Myocyte (in vitro differentiated cells): ENCODE results near the gene ZNF268. TPM values are rescaled to one million over a fixed set of nuclear protein-coding genes. Genes with fewer than 3 reads are reported as not detected.
"Not testable (repeated sequence)": the region's sequence is repeated elsewhere in the genome, so short reads cannot be mapped to it uniquely, and the experiment has no call there.

Source experiments
- DNase-seq: peaks from one replicate; pipeline ENCODE4 v3.0.0-alpha.2; 2012; ENCODE audit warnings: low read depth
- total RNA-seq: library from RNA; depleted of rRNA; stranded (reverse); fragments of >200 nt; gene quantifications from 2 replicates; pipeline ENCODE4 v1.2.3, GENCODE V29; 2014

ZNF268 gene
- total RNA-seq, 1 donor from 2014 or later = 16.0 TPM

DNA sequence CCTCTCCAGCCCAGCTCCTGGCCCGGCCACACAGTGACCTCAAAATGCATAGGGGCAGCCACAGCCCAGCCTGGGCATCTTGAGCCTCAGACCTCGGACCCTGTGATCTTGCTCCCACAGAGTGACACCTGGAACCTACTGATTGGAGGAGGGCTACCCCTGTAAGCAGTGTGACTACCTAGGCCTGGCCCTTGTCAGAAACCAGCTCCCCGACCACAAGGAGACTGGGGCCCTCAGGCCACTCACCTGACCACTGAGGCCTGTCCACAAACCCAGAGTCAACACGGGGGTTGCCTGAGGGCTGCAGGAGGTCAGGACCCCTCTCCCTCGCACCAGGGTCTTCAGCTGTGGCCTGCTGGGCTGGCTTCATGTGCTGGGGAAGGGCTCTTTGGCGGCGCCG, 45.4 kb downstream of the ZNF268 start:
- DNase-seq = no peak

DNA sequence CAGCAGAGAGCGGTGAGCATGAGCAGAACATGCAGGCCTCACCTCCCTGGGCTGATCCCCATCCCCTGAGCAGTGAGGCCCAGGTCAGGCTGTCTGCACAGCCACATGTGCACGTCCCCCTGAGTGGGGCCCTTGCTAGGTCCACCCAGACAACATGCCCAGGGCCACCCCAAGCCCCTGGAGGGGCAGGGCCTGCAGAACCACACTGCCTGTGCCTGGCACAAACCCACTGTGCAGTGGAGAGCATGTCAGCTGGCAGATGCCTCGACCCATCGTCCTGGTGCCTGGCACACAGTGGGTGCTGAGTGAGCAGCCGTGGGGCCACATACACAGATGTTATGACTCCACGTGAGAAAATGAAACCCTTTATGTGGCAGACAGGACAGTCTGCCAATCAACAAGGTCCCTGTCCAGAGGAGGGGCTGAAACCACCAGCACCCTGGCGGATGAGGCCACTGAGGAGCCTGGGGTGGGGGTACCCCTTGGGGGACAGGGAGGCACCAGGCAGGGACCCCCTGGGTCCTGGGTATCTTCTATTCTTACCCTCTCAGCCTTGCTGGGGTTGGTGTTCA, 46.1 kb downstream of the ZNF268 start:
- DNase-seq = no peak

GRCh38 chr12:133231001-133231400, 49.7 kb downstream of the ZNF268 start:
- no peak for DNase-seq

- no peak for DNase-seq
Measured at GRCh38 chr12:133233006-133233405, 51.7 kb downstream of the ZNF268 start.

DNA sequence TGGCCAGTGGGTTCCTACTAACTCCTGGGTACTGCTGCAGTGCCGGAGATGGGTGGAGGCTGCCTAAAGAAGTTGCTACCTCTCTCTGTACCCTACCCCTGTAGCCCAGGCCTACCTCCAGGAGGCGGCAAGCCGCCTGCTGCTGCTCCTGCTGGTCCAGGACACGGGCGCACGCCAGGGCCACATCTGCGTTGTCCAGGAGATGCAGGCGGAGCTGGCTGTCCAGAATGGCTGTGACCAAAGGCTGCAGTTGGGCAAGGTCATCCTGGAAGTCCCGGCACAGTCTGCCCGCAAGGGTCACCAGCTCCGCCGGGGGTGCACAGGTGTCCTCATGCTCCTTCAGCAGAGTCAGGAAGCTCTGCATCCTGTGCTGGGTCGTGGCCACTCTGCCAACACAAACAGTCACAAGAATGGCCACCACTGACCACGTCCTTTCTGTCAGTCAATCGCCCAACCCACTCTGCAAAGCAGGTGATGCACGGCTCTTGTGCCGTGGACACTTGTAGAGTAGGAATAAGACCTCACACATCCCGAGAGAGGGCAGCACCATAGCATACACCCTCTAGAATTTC, 52.8 kb downstream of the ZNF268 start:
- no peak for DNase-seq

DNA sequence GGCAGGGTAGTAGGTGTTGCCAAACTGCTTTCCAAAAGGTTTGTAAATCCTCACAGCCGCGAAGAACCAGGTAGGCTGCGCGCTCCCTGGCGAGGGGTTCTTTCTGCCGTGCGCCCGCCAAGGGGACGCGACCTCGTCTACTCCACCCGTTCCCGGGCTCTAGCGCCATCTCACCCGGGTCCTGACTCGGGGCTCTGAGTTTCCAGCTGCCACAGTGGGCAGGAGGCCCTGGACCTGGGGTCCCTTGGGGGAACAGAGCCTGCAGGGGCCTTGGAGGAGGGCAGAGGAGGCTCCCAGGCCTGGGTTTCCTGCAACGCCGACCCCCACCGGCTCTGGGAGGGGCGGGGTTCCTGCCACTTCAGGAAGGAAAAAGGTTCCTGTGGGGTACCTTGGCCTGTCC, 53.7 kb downstream of the ZNF268 start:
- DNase-seq = no peak

DNA sequence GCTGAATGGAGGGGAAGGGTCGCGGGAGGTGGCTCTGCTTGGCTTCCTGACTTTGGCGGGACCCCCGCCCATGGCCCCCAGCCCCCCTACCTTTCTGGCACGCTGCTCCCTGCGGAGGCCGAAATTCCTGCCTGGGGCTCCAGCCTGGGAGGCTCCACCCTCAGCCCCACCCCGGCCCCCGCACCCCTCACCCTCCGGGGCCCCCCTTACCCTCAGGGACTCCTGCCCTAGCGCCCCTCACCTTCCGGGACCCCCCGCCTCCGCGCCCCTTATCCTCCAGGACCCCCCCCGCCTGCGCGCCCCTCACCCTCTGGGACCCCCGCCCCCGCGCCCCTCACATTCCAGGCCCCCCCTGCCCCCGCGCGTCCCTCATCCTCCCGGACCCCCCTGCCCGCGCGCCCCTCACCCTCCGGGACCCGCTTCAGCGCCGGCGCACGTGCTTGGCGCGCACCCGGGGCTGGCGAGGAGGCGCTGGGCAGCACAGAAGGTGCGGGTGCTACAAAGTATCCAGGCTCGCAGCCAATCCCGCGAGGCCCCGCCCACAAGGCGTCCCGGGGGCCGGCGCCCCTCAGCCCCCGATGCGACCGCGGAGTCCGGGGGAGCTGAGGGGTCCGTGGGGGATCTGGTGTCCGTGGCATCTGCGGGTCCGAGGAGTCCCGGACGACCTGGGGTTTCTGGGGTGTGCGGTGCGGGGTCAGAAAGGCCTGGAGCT, 54.3 kb downstream of the ZNF268 start, which contains the start of gene ANHX:
Gene ANHX (minus strand): TSS at position 477 of the 712 bp plus-strand sequence. CDS start 1,521 bp downstream, outside the sequence.
- DNase-seq = no peak

DNA sequence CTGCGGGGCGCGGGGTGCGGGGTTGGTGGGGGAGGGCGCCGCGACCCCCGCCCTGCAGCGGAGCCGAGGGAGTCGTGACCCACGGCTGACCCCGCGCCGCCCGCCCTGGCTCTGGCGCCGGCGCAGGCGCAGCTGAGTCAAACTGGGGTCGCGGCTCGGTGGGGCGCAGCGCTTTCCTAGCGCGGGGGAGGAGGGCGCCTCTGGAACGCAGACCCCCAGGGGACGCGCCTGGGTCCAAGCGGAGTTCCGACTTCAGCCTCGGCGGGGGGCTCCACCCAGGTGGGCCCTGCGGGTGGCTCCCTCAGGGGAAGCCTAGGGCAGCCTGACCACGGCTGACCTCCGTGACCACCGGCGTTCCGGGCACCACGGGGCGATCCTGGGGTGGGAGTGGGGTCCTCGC, 54.8 kb downstream of the ZNF268 start:
- DNase-seq = no peak

DNA sequence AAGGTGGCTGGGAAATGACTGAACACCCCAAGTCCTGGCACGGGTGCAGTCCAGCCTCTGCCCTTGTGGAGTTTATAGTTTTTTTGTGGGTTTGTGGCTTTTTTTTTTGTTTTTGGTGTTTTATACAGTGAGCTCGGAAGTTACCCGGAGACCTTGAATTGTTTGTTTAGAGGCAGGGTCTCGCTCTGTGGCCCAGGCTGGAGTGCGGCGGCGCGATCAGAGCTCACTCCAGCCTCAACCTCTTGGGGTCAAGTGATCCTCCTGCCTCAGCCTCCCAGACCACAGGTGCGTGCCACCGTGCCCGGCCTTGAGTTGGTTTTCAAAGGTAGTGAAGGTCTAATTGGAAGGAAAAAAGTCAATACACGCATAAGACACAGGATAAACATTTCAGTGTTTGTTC, 55.3 kb downstream of the ZNF268 start:
- DNase-seq = no peak

GRCh38 chr12:133251732-133252131, 70.4 kb downstream of the ZNF268 start:
- no peak for DNase-seq

- not testable (repeated sequence) for DNase-seq
Measured at GRCh38 chr12:133255833-133256232, 74.5 kb downstream of the ZNF268 start.

DNA sequence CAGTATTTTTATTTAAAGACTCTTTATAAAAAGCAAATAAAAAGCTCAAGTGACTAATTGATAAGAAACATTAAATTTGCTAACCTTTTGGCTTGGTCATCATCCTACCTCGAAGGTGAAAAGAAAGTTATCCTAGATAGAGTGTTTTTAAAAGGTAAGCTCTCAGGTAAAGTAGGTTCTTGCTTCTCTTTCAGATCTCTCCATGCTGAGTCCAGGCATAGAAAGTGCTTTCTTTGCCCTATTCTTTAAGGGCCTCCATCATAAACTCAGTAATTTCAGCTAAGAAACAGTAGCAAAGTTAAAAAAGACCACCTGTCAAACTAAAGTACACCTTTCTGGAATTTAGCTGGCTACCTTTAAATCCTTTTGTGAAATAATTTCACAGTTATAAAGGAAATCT, 75.0 kb downstream of the ZNF268 start:
- DNase-seq = no peak

DNA sequence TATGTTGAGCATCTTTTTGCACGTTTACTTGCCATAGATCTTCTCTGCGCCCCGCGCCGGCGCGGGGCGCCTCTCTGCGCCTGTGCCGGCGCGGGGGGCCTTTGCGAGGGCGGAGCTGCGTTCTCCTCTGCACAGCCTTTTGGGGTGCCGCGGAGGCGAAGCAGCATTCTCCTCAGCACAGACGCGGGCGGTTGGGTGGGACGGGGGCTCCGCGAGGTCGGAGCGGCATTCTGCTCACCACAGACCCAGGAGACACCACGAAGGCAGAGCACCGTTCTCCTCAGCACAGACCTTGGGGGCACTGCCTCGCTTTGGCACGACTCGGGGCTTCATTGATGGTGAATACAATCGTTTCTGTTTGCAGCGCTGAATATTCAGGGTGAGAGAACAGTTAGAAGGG, 82.9 kb downstream of the ZNF268 start:
- no peak for DNase-seq

Other genes starting within 250 kb of the ZNF268 start
- 8.9 and 17.3 TPM in 2 replicates for gene ZNF605, start 225.2 kb upstream of the ZNF268 start, total RNA-seq
- 9.6 and 11.2 TPM in 2 replicates for gene ZNF26, start 195.1 kb upstream of the ZNF268 start, total RNA-seq
- 23.0 and 29.3 TPM in 2 replicates for gene ZNF84, start 144.0 kb upstream of the ZNF268 start, total RNA-seq
- 15.1 and 19.4 TPM in 2 replicates for gene ZNF140, start 100.6 kb upstream of the ZNF268 start, total RNA-seq
- gene ZNF891, start 51.2 kb upstream of the ZNF268 start, total RNA-seq = 1.0 and 1.2 TPM in 2 replicates
- 5.6 and 9.3 TPM in 2 replicates for gene ZNF10, start 50.9 kb upstream of the ZNF268 start, total RNA-seq
- gene ANHX, start 54.4 kb downstream of the ZNF268 start, total RNA-seq = not detected in 2 replicates